Thyroid gland (tissue), 4 donors: ENCODE results near the gene HCN3.

Source experiments
- POLR2A ChIP-seq, 2 donors: fragments of 450-650 bp; IDR thresholded peaks; one replicate each; pipeline ENCODE4 v1.6.1; 2017; ENCODE audit warnings: antibody characterized with exemption in 2 of 2, mild to moderate bottlenecking in 2 of 2, moderate library complexity in 1 of 2
- TF ChIP-seq, protein P1 (sequence below), 6 experiments: fragments of 200-600 bp in 3 of 6; fragments of 450-650 bp in 3 of 6; sonication (generic) in 3 of 6; IDR thresholded peaks; one replicate each; pipeline ENCODE4 v1.5.1; 2016 to 2019; ENCODE audit warnings: antibody characterized with exemption in 6 of 6, mild to moderate bottlenecking in 2 of 6, inconsistent platforms in 1 of 6, moderate library complexity in 1 of 6

- TF ChIP-seq, protein P1, sequence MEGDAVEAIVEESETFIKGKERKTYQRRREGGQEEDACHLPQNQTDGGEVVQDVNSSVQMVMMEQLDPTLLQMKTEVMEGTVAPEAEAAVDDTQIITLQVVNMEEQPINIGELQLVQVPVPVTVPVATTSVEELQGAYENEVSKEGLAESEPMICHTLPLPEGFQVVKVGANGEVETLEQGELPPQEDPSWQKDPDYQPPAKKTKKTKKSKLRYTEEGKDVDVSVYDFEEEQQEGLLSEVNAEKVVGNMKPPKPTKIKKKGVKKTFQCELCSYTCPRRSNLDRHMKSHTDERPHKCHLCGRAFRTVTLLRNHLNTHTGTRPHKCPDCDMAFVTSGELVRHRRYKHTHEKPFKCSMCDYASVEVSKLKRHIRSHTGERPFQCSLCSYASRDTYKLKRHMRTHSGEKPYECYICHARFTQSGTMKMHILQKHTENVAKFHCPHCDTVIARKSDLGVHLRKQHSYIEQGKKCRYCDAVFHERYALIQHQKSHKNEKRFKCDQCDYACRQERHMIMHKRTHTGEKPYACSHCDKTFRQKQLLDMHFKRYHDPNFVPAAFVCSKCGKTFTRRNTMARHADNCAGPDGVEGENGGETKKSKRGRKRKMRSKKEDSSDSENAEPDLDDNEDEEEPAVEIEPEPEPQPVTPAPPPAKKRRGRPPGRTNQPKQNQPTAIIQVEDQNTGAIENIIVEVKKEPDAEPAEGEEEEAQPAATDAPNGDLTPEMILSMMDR (IDR thresholded peaks at IDR 0.05): no peak
- TF ChIP-seq POLR2A (IDR thresholded peaks at IDR 0.05): no peak
These were observed 57.7 kb downstream of the HCN3 start for GRCh38 chr1:155334962-155335361.
